PC-3 (cell line): ENCODE measurements around the gene GGT5.

Experiments used
- EZH2phosphoT487 ChIP-seq: fragments of 300-600 bp; sonication (generic); IDR thresholded peaks from 2 replicates; pipeline ENCODE4 v1.6.1; 2018; ENCODE audit warnings: mild to moderate bottlenecking, antibody characterized with exemption, low read length, borderline replicate concordance
- TF ChIP-seq, protein P1 (sequence below): fragments of 300-600 bp; sonication (generic); conservative IDR thresholded peaks from 2 replicates; pipeline ENCODE4 v1.5.1; 2017; ENCODE audit warnings: antibody characterized with exemption, low read depth, mild to moderate bottlenecking, low read length

DNA sequence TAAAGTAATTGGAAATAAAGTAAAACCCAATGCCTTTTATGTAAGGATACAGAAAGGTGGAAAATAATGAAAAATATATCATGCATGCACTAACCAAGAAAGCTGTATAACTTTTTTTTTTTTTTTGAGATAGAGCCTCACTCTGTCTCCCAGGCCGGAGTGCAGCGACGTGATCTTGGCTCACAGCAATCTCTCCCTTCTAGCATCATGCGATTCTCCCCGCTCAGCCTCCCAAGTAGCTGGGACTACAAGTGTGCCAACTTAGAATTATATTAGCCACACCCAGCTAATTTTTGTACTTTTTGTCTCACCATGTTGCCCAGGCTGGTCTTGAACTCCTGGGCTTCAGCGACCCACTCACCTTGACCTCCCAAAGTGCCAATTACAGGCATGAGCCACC lies 4.5 kb downstream of the GGT5 start:
- TF ChIP-seq, protein P1, sequence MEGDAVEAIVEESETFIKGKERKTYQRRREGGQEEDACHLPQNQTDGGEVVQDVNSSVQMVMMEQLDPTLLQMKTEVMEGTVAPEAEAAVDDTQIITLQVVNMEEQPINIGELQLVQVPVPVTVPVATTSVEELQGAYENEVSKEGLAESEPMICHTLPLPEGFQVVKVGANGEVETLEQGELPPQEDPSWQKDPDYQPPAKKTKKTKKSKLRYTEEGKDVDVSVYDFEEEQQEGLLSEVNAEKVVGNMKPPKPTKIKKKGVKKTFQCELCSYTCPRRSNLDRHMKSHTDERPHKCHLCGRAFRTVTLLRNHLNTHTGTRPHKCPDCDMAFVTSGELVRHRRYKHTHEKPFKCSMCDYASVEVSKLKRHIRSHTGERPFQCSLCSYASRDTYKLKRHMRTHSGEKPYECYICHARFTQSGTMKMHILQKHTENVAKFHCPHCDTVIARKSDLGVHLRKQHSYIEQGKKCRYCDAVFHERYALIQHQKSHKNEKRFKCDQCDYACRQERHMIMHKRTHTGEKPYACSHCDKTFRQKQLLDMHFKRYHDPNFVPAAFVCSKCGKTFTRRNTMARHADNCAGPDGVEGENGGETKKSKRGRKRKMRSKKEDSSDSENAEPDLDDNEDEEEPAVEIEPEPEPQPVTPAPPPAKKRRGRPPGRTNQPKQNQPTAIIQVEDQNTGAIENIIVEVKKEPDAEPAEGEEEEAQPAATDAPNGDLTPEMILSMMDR = no peak
- TF ChIP-seq EZH2phosphoT487 = no peak
